Measurements from ENCODE around the gene GOPC.
"Not testable (repeated sequence)": the region's sequence is repeated elsewhere in the genome, so short reads cannot be mapped to it uniquely, and the experiment has no call there.

Gene GOPC

GRCh38 chr6:117520603-117521395 lies 81.5 kb downstream of the GOPC start:
- no peaks in the 10 kb centered on the region for H3F3A ChIP-seq (ENCODE audit: insufficient read depth, low read length)
- H3K27ac ChIP-seq (ENCODE audit: low read length), result no peak overlapping the region
- peaks cover 14% of the 10 kb centered on the region; the same call in 1 of the 2 replicates for H3K79me2 ChIP-seq (ENCODE audit: low read length)
- no peak for DNase-seq
- H4K20me1 ChIP-seq (ENCODE audit: insufficient read depth, low read length), result no peaks in the 10 kb centered on the region
- H3K36me3 ChIP-seq (replicated peaks; ENCODE audit: insufficient read depth, low read length), result no peaks in the 10 kb centered on the region; the same call in 1 of the 2 replicates
- no peaks in the 10 kb centered on the region for H3K4me1 ChIP-seq (ENCODE audit: low read length)
- no peaks in the 10 kb centered on the region for H3K9me2 ChIP-seq (replicated peaks; ENCODE audit: insufficient read depth, low read length)
- H3K9ac ChIP-seq (ENCODE audit: low read length), result no peak overlapping the region
- H2AFZ ChIP-seq (ENCODE audit: low read length), result no peak overlapping the region
- no peaks in the 10 kb centered on the region for H3K27me3 ChIP-seq (replicated peaks; ENCODE audit: insufficient read depth, low read length)
- no peaks in the 10 kb centered on the region for H3K9me3 ChIP-seq (replicated peaks; ENCODE audit: insufficient read depth, low read length)
- TF ChIP-seq EZH2phosphoT487 (IDR thresholded peaks at IDR 0.05; ENCODE audit: low read length) (no peak), EZH2 (optimal IDR thresholded peaks at IDR 0.05; ENCODE audit: low read depth, low read length) (no peak), CTCF (IDR thresholded peaks at IDR 0.05; ENCODE audit: low read length) (no peak)
- H3K4me3 ChIP-seq (ENCODE audit: low read length), result no peak overlapping the region
- H3K4me2 ChIP-seq (ENCODE audit: low read depth, low read length), result no peak overlapping the region

GRCh38 chr6:117518870-117519269 lies 83.4 kb downstream of the GOPC start:
- H3K9me2 ChIP-seq (replicated peaks; ENCODE audit: insufficient read depth, low read length), result no peaks in the 10 kb centered on the region
- no peaks in the 10 kb centered on the region for H3F3A ChIP-seq (ENCODE audit: insufficient read depth, low read length)
- H3K4me1 ChIP-seq (ENCODE audit: low read length), result no peaks in the 10 kb centered on the region
- H3K79me2 ChIP-seq (ENCODE audit: low read length), result peaks cover 26% of the 10 kb centered on the region
- no peak overlapping the region for H3K9ac ChIP-seq (ENCODE audit: low read length)
- H3K4me3 ChIP-seq (ENCODE audit: low read length), result no peak overlapping the region
- no peak overlapping the region for H3K4me2 ChIP-seq (ENCODE audit: low read depth, low read length)
- H3K36me3 ChIP-seq (replicated peaks; ENCODE audit: insufficient read depth, low read length), result no peaks in the 10 kb centered on the region; the same call in 1 of the 2 replicates
- no peak for DNase-seq
- H3K27ac ChIP-seq (ENCODE audit: low read length), result no peak overlapping the region
- TF ChIP-seq EZH2 (optimal IDR thresholded peaks at IDR 0.05; ENCODE audit: low read depth, low read length) (no peak), CTCF (IDR thresholded peaks at IDR 0.05; ENCODE audit: low read length) (no peak), EZH2phosphoT487 (IDR thresholded peaks at IDR 0.05; ENCODE audit: low read length) (no peak)
- no peak overlapping the region for H2AFZ ChIP-seq (ENCODE audit: low read length)
- H4K20me1 ChIP-seq (ENCODE audit: insufficient read depth, low read length), result no peaks in the 10 kb centered on the region
- H3K9me3 ChIP-seq (replicated peaks; ENCODE audit: insufficient read depth, low read length), result no peaks in the 10 kb centered on the region
- no peaks in the 10 kb centered on the region for H3K27me3 ChIP-seq (replicated peaks; ENCODE audit: insufficient read depth, low read length)

- not testable (repeated sequence) for H4K20me1 ChIP-seq (ENCODE audit: insufficient read depth, low read length); H3F3A ChIP-seq (ENCODE audit: insufficient read depth, low read length); H3K9me2 ChIP-seq (replicated peaks; ENCODE audit: insufficient read depth, low read length); H3K9me3 ChIP-seq (replicated peaks; ENCODE audit: insufficient read depth, low read length); H3K4me2 ChIP-seq (ENCODE audit: low read depth, low read length); DNase-seq; H3K36me3 ChIP-seq (replicated peaks; ENCODE audit: insufficient read depth, low read length); H3K9ac ChIP-seq (ENCODE audit: low read length); H3K27me3 ChIP-seq (replicated peaks; ENCODE audit: insufficient read depth, low read length); H3K4me3 ChIP-seq (ENCODE audit: low read length); H3K27ac ChIP-seq (ENCODE audit: low read length); H3K4me1 ChIP-seq (ENCODE audit: low read length); H2AFZ ChIP-seq (ENCODE audit: low read length)
- peaks cover 34% of the 10 kb centered on the region for H3K79me2 ChIP-seq (ENCODE audit: low read length)
Observed at GRCh38 chr6:117517995-117518394, 84.3 kb downstream of the GOPC start.

- Histone ChIP-seq H2AFZ (ENCODE audit: low read length) (no peak overlapping the region), H3K4me3 (ENCODE audit: low read length) (no peak overlapping the region), H3K36me3 (replicated peaks; ENCODE audit: insufficient read depth, low read length) (no peaks in the 10 kb centered on the region; the same call in 1 of the 2 replicates), H3K27ac (ENCODE audit: low read length) (no peak overlapping the region), H3K9me2 (replicated peaks; ENCODE audit: insufficient read depth, low read length) (no peaks in the 10 kb centered on the region), H3K9me3 (replicated peaks; ENCODE audit: insufficient read depth, low read length) (no peaks in the 10 kb centered on the region), H3K27me3 (replicated peaks; ENCODE audit: insufficient read depth, low read length) (no peaks in the 10 kb centered on the region), H3K9ac (ENCODE audit: low read length) (no peak overlapping the region), H4K20me1 (ENCODE audit: insufficient read depth, low read length) (no peaks in the 10 kb centered on the region), H3K4me1 (ENCODE audit: low read length) (no peaks in the 10 kb centered on the region), H3K79me2 (ENCODE audit: low read length) (peaks cover 53% of the 10 kb centered on the region), H3K4me2 (ENCODE audit: low read depth, low read length) (no peak overlapping the region), H3F3A (ENCODE audit: insufficient read depth, low read length) (no peaks in the 10 kb centered on the region)
- TF ChIP-seq CTCF (IDR thresholded peaks at IDR 0.05; ENCODE audit: low read length), result no peak
- no peak for TF ChIP-seq EZH2phosphoT487 (IDR thresholded peaks at IDR 0.05; ENCODE audit: low read length)
- TF ChIP-seq EZH2 (optimal IDR thresholded peaks at IDR 0.05; ENCODE audit: low read depth, low read length), result no peak
- no peak for DNase-seq
Observed at GRCh38 chr6:117515326-117515725, 87.0 kb downstream of the GOPC start.

Data from MM.1S (cell line).